Measurements from ENCODE around the gene NPDC1. TPM values are rescaled to one million over a fixed set of nuclear protein-coding genes. Genes with fewer than 3 reads are reported as not detected.

NPDC1 gene
- total RNA-seq, 4 donors from 2014 or later: 58.0 to 972 (median 274) TPM

GRCh38 chr9:137039611-137040366 is 6.2 kb downstream of the NPDC1 start:
- no peak for DNase-seq
- WGBS, 2 donors (ENCODE audit: low coverage in 1 of 2): 91% methylated on average over 32 of the region's 32 CpGs; no CpG with 5 or more reads in 1 of the 2 donors
- no peak overlapping the region for H3K27ac ChIP-seq
- no peak for TF ChIP-seq POLR2AphosphoS5 (IDR thresholded peaks at IDR 0.05)
- TF ChIP-seq POLR2A (IDR thresholded peaks at IDR 0.05): no peak
- TF ChIP-seq, protein P1, sequence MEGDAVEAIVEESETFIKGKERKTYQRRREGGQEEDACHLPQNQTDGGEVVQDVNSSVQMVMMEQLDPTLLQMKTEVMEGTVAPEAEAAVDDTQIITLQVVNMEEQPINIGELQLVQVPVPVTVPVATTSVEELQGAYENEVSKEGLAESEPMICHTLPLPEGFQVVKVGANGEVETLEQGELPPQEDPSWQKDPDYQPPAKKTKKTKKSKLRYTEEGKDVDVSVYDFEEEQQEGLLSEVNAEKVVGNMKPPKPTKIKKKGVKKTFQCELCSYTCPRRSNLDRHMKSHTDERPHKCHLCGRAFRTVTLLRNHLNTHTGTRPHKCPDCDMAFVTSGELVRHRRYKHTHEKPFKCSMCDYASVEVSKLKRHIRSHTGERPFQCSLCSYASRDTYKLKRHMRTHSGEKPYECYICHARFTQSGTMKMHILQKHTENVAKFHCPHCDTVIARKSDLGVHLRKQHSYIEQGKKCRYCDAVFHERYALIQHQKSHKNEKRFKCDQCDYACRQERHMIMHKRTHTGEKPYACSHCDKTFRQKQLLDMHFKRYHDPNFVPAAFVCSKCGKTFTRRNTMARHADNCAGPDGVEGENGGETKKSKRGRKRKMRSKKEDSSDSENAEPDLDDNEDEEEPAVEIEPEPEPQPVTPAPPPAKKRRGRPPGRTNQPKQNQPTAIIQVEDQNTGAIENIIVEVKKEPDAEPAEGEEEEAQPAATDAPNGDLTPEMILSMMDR (IDR thresholded peaks at IDR 0.05): no peak
- no peak for TF ChIP-seq EP300 (IDR thresholded peaks at IDR 0.05; ENCODE audit: low read depth)
- peaks cover 15 to 24% (median 19%) of the 10 kb centered on the region in 4 donors for H3K4me1 ChIP-seq
- intact Hi-C loops (cut with DNase I; ENCODE audit: low total_unique reads) (no loop called here), in situ Hi-C loops (cut with MboI; ENCODE audit: low pct_ligation_motif_present in 1 of 4, low pct_unique_long_range_greater_than_20kb in 1 of 4, low sequenced_read_pairs in 3 of 4) (loop anchor here (10.0 to 25.0 kb wide), 2 partner anchors 252 to 255 kb away; partner anchors contain the start of genes CCDC183 (in 2 of the 4) and TMEM141 (in 2 of the 4))
- no peaks in the 10 kb centered on the region for H3K9me3 ChIP-seq
- H3K36me3 ChIP-seq: no peaks in the 10 kb centered on the region
- H3K4me3 ChIP-seq: no peak overlapping the region
- peaks cover 15% of the 10 kb centered on the region for H3K27me3 ChIP-seq

GRCh38 chr9:137038916-137039315 is 7.1 kb downstream of the NPDC1 start:
- Histone ChIP-seq H3K36me3 (no peaks in the 10 kb centered on the region), H3K4me3 (no peak overlapping the region), H3K27ac (no peak overlapping the region), H3K4me1 (peaks cover 10 to 21% (median 16%) of the 10 kb centered on the region in 4 donors), H3K9me3 (no peaks in the 10 kb centered on the region), H3K27me3 (peaks cover 6% of the 10 kb centered on the region)
- TF ChIP-seq POLR2A (IDR thresholded peaks at IDR 0.05) (no peak), POLR2AphosphoS5 (IDR thresholded peaks at IDR 0.05) (no peak), EP300 (IDR thresholded peaks at IDR 0.05; ENCODE audit: low read depth) (no peak)
- TF ChIP-seq, protein P1 (IDR thresholded peaks at IDR 0.05): no peak
- 60 to 85% methylated on average over 2 to 9 of the region's 9 CpGs for WGBS, 2 donors (ENCODE audit: low coverage in 1 of 2)
- no peak for DNase-seq
- intact Hi-C loops (cut with DNase I; ENCODE audit: low total_unique reads) (no loop called here), in situ Hi-C loops (cut with MboI; ENCODE audit: low pct_ligation_motif_present in 1 of 4, low pct_unique_long_range_greater_than_20kb in 1 of 4, low sequenced_read_pairs in 3 of 4) (loop anchor here in 3 of 4 donors (10.0 to 25.0 kb wide), 2 partner anchors 252 to 254 kb away; partner anchors contain the start of genes CCDC183 (in 2 of the 3) and TMEM141 (in 2 of the 3))

- no peak for DNase-seq
- TF ChIP-seq POLR2AphosphoS5 (IDR thresholded peaks at IDR 0.05) (no peak), EP300 (IDR thresholded peaks at IDR 0.05; ENCODE audit: low read depth) (no peak), POLR2A (IDR thresholded peaks at IDR 0.05) (no peak)
- TF ChIP-seq, protein P1 (IDR thresholded peaks at IDR 0.05): no peak
Observed at GRCh38 chr9:137037483-137037882, 8.5 kb downstream of the NPDC1 start.

DNA sequence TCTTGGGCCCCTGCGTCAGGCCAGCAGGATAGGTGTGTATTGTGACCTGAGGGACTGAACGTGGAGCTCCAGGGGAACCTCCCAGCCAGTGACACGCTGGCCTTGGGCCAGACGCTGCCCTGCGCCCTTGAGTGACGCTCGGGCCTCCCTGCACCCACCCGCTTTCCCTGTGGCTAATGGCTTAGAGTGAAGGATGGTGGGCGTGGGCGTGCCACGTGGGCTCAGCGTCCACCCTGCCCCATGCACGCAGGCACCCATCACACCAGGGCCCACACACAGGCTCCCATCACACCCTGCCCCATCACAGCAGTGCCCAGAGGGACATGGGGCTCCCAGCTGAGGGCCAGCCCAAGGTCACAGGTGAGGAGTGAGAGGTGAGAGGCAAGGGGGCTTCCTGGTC is 8.9 kb downstream of the NPDC1 start:
- WGBS, 2 donors (ENCODE audit: low coverage in 1 of 2): 62% methylated on average over 12 of the region's 13 CpGs; no CpG with 5 or more reads in 1 of the 2 donors
- no peak for TF ChIP-seq EP300 (IDR thresholded peaks at IDR 0.05; ENCODE audit: low read depth)
- TF ChIP-seq POLR2A (IDR thresholded peaks at IDR 0.05): no peak
- TF ChIP-seq, protein P1 (IDR thresholded peaks at IDR 0.05): no peak
- no peak for TF ChIP-seq POLR2AphosphoS5 (IDR thresholded peaks at IDR 0.05)
- intact Hi-C loops (cut with DNase I; ENCODE audit: low total_unique reads): no loop called here
- in situ Hi-C loops (cut with MboI; ENCODE audit: low pct_ligation_motif_present in 1 of 4, low pct_unique_long_range_greater_than_20kb in 1 of 4, low sequenced_read_pairs in 3 of 4): loop anchor here in 3 of 4 donors (10.0 to 25.0 kb wide), 2 partner anchors 250 to 252 kb away; partner anchors contain the start of genes CCDC183 (in 2 of the 3) and TMEM141 (in 2 of the 3)
- H3K27ac ChIP-seq: no peak overlapping the region
- no peaks in the 10 kb centered on the region for H3K27me3 ChIP-seq
- no peak overlapping the region for H3K4me3 ChIP-seq
- H3K9me3 ChIP-seq: no peaks in the 10 kb centered on the region
- peaks cover 7 to 17% (median 12%) of the 10 kb centered on the region in 4 donors for H3K4me1 ChIP-seq
- H3K36me3 ChIP-seq: no peaks in the 10 kb centered on the region
- DNase-seq: no peak

More at GRCh38 chr9:137037483-137037882, 8.5 kb downstream of the NPDC1 start:
- 80 to 85% methylated on average over 5 to 10 of the region's 10 CpGs for WGBS, 2 donors (ENCODE audit: low coverage in 1 of 2)
- no peak overlapping the region for H3K4me3 ChIP-seq
- peaks cover 7 to 14% (median 12%) of the 10 kb centered on the region in 4 donors for H3K4me1 ChIP-seq
- no peak overlapping the region for H3K27ac ChIP-seq
- intact Hi-C loops (cut with DNase I; ENCODE audit: low total_unique reads): no loop called here
- no peaks in the 10 kb centered on the region for H3K9me3 ChIP-seq
- in situ Hi-C loops (cut with MboI; ENCODE audit: low pct_ligation_motif_present in 1 of 4, low pct_unique_long_range_greater_than_20kb in 1 of 4, low sequenced_read_pairs in 3 of 4): loop anchor here in 3 of 4 donors (10.0 to 25.0 kb wide), 2 partner anchors 250 to 253 kb away; partner anchors contain the start of genes CCDC183 (in 2 of the 3) and TMEM141 (in 2 of the 3)
- H3K27me3 ChIP-seq: no peaks in the 10 kb centered on the region
- no peaks in the 10 kb centered on the region for H3K36me3 ChIP-seq
